HepG2 (cell line): ENCODE results near the gene NEK6. TPM values are rescaled to one million over a fixed set of nuclear protein-coding genes. Genes with fewer than 3 reads are reported as not detected.

Experiments
- ARID3A ChIP-seq: IDR thresholded peaks from 2 replicates; pipeline ENCODE4 v1.6.1; 2012; ENCODE audit warnings: low read depth, low read length, improper control_type of control experiment
- EHMT2 ChIP-seq: fragments of 200-600 bp; sonication (generic); IDR thresholded peaks from 2 replicates; pipeline ENCODE4 v1.7.0; 2017; ENCODE audit warnings: antibody characterized with exemption, low read depth, low read length, borderline replicate concordance
- FOSL1 ChIP-seq: sonication (generic); formaldehyde crosslinking; IDR thresholded peaks from 2 replicates; pipeline ENCODE4 v1.9.0; 2021; ENCODE audit warnings: missing genetic modification reagents, borderline replicate concordance
- FOXA3 ChIP-seq: IDR thresholded peaks from 2 replicates; pipeline ENCODE4 v1.6.1; 2016; ENCODE audit warnings: missing genetic modification reagents, missing compliant biosample characterization
- FOXP1 ChIP-seq, 2 experiments: fragments of 450-650 bp in 1 of 2; IDR thresholded peaks; 2 replicates each; pipeline ENCODE4 v1.6.1; 2017 to 2018; ENCODE audit warnings: antibody characterized with exemption in 1 of 2
- GABPB1 ChIP-seq: IDR thresholded peaks from 2 replicates; pipeline ENCODE4 v1.6.1; 2016; ENCODE audit warnings: mild to moderate bottlenecking, missing genetic modification reagents, moderate library complexity, missing compliant biosample characterization
- HOXA5 ChIP-seq: sonication (generic); formaldehyde crosslinking; IDR thresholded peaks from 2 replicates; pipeline ENCODE4 v1.4.0; 2020; ENCODE audit warnings: missing genetic modification reagents
- KDM1A ChIP-seq: IDR thresholded peaks from 2 replicates; pipeline ENCODE4 v1.6.1; 2016; ENCODE audit warnings: missing compliant biosample characterization
- POLR2AphosphoS2 ChIP-seq: IDR thresholded peaks from 2 replicates; pipeline ENCODE4 v1.6.1; 2011; ENCODE audit warnings: low read depth, low read length, improper control_type of control experiment
- SMAD3 ChIP-seq: sonication (generic); formaldehyde crosslinking; IDR thresholded peaks from 2 replicates; pipeline ENCODE4 v1.4.0; 2020; ENCODE audit warnings: missing genetic modification reagents
- TFDP1 ChIP-seq: IDR thresholded peaks from 2 replicates; pipeline ENCODE4 v1.6.1; 2016; ENCODE audit warnings: missing compliant biosample characterization, missing genetic modification reagents, borderline replicate concordance
- ZMYM2 ChIP-seq: sonication (generic); formaldehyde crosslinking; IDR thresholded peaks from 2 replicates; pipeline ENCODE4 v1.8.0; 2022; ENCODE audit warnings: mild to moderate bottlenecking, missing genetic modification reagents
- ZNF124 ChIP-seq: sonication (generic); formaldehyde crosslinking; IDR thresholded peaks from 2 replicates; pipeline ENCODE4 v1.4.0; 2020; ENCODE audit warnings: missing genetic modification reagents
- ZNF484 ChIP-seq: sonication (generic); formaldehyde crosslinking; IDR thresholded peaks from 2 replicates; pipeline ENCODE4 v1.5.1; 2020; ENCODE audit warnings: mild to moderate bottlenecking, low read depth, missing genetic modification reagents, borderline replicate concordance
- ZNF605 ChIP-seq: sonication (generic); formaldehyde crosslinking; IDR thresholded peaks from 2 replicates; pipeline ENCODE4 v1.8.0; 2022; ENCODE audit warnings: mild to moderate bottlenecking, missing genetic modification reagents
- ZNF652 ChIP-seq: IDR thresholded peaks from 2 replicates; pipeline ENCODE4 v1.6.1; 2016; ENCODE audit warnings: low read depth, borderline replicate concordance
- polyA plus RNA-seq, 8 experiments: library from polyadenylated mRNA; depleted of rRNA in 3 of 8; stranded (reverse) in 7 of 8; unstranded in 1 of 8; fragments of >200 nt; fragmentation: Illumina TruSeq in 4 of 8; extraction: Trizol in 4 of 8; gene quantifications; 2 replicates each; pipeline versions ENCODE4 v1.2.1 to v1.2.3, GENCODE V29; 2011 to 2016; ENCODE audit warnings: low read depth in 4 of 8, missing spikeins in 1 of 8, mixed read lengths in 1 of 8; ENCODE audit not compliant: insufficient read depth in 1 of 8
- total RNA-seq, 5 experiments: library from RNA; depleted of rRNA; stranded (reverse); fragments of >200 nt; fragmentation: Illumina TruSeq; extraction: Trizol; gene quantifications; 2 replicates each; pipeline ENCODE4 v1.2.3, GENCODE V29; 2016; ENCODE audit warnings: low read depth in 1 of 5
- TF ChIP-seq, protein P1 (sequence below), 2 experiments: sonication (generic) in 1 of 2; formaldehyde crosslinking in 1 of 2; IDR thresholded peaks; 2 replicates each; pipeline versions ENCODE4 v1.4.0 to v1.6.1; 2016 to 2020; ENCODE audit warnings: borderline replicate concordance in 1 of 2, low read depth in 1 of 2, mild to moderate bottlenecking in 1 of 2, missing genetic modification reagents in 1 of 2
- TF ChIP-seq, protein P2 (sequence below): IDR thresholded peaks from 2 replicates; pipeline ENCODE4 v1.6.1; 2016; ENCODE audit warnings: control low read depth

NEK6 gene
- total and polyA plus RNA-seq, 2 of the 13 experiments (the other 11 are each of a cell fraction or from before 2014, with no cell fraction given) = 30.4 to 119 TPM

DNA sequence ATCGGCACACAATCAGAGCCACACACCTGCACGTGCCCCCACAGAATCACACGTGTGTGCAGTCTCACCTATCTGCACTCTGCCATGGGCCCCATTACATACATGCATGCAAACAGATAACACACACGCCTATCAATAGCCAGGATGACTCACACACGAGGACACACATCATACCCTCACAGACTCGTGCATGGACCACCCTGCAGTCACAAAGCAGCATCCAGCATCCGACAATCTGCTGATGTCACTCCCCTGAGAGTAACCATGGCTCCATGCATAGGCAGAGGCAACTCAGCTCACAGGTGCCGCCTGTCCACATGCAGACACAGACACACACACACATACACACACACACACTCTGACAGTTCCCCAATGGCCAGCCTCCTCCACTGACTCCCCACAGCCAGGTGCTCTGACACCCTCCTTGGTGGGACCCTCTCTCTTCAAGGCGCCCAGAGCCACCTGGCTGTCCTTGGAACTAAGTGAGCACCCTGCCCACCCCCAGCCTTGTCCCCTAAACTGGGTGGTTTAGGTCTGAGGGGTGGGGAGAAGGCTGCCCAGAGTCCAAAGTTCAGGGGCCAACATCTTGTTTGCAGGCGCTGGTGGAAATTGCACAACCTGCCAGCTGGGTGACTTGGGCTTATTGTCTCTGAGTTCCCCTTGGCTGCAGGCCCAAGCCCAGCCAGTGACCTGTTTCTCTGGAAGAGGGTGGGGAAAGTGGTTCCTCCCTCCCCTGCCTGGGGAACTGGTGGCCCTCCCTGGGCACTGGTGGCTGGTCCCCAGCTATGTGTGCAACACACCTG is 34.6 kb upstream of the NEK6 start (continued):
- TF ChIP-seq EHMT2 = peak; percentile 69; the same call in 1 of the 2 replicates
- peak; percentile 85 for TF ChIP-seq HOXA5 (CRISPR knock-in tag)
- peak; percentile 37; the same call in 1 of the 2 replicates for TF ChIP-seq ZNF652
- no peak for TF ChIP-seq ZNF124 (CRISPR knock-in tag)
- TF ChIP-seq GABPB1 (CRISPR knock-in tag) = peak; percentile 71
- TF ChIP-seq, protein P1, sequence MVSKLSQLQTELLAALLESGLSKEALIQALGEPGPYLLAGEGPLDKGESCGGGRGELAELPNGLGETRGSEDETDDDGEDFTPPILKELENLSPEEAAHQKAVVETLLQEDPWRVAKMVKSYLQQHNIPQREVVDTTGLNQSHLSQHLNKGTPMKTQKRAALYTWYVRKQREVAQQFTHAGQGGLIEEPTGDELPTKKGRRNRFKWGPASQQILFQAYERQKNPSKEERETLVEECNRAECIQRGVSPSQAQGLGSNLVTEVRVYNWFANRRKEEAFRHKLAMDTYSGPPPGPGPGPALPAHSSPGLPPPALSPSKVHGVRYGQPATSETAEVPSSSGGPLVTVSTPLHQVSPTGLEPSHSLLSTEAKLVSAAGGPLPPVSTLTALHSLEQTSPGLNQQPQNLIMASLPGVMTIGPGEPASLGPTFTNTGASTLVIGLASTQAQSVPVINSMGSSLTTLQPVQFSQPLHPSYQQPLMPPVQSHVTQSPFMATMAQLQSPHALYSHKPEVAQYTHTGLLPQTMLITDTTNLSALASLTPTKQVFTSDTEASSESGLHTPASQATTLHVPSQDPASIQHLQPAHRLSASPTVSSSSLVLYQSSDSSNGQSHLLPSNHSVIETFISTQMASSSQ (IDR thresholded peaks at IDR 0.05; ENCODE audit: low read depth) = peak; percentile 65
- TF ChIP-seq, protein P1 (CRISPR knock-in tag; IDR thresholded peaks at IDR 0.05; ENCODE audit: borderline replicate concordance) = peak; percentile 90
- peak; percentile 50; the same call in 1 of the 2 replicates for TF ChIP-seq FOSL1
- no peak for TF ChIP-seq FOXP1 (IDR thresholded peaks at IDR 0.05)
- TF ChIP-seq FOXP1 (CRISPR knock-in tag; IDR thresholded peaks at IDR 0.05) = peak; percentile 80
- TF ChIP-seq TFDP1 (CRISPR knock-in tag) = peak; percentile 17; the same call in 1 of the 2 replicates
- TF ChIP-seq, protein P2, sequence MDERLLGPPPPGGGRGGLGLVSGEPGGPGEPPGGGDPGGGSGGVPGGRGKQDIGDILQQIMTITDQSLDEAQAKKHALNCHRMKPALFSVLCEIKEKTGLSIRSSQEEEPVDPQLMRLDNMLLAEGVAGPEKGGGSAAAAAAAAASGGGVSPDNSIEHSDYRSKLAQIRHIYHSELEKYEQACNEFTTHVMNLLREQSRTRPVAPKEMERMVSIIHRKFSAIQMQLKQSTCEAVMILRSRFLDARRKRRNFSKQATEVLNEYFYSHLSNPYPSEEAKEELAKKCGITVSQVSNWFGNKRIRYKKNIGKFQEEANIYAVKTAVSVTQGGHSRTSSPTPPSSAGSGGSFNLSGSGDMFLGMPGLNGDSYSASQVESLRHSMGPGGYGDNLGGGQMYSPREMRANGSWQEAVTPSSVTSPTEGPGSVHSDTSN = no peak
- TF ChIP-seq ZNF484 (CRISPR knock-in tag) = no peak
- TF ChIP-seq ZMYM2 (CRISPR knock-in tag) = peak; percentile 72
- no peak; the same call in 1 of the 2 replicates for TF ChIP-seq ARID3A
- TF ChIP-seq ZNF605 (CRISPR knock-in tag) = peak; percentile 86
- no peak for TF ChIP-seq POLR2AphosphoS2
- peak; percentile 92 for TF ChIP-seq FOXA3
- peak; percentile 43; the same call in 1 of the 2 replicates for TF ChIP-seq KDM1A (CRISPR knock-in tag)
- peak; percentile 68; the same call in 1 of the 2 replicates for TF ChIP-seq SMAD3 (CRISPR knock-in tag)
